Tibial nerve (tissue), 4 donors: ENCODE results near the gene MSI2. TPM values are rescaled to one million over a fixed set of nuclear protein-coding genes. Genes with fewer than 3 reads are reported as not detected.

Experiments
- DNase-seq, 2 donors: peaks; one replicate each; pipeline ENCODE4 v3.0.0-alpha.2; 2019; ENCODE audit warnings: low spot score in 2 of 2
- H3K27ac ChIP-seq, 4 donors: fragments of 200-600 bp; sonication (generic) in 3 of 4; one replicate each; pipeline ENCODE4 v1.5.1; 2017 to 2019; ENCODE audit warnings: mild to moderate bottlenecking in 1 of 4
- H3K27me3 ChIP-seq, 2 donors: fragments of 200-600 bp; sonication (generic) in 1 of 2; one replicate each; pipeline versions ENCODE4 v1.5.1 to v1.6.0; 2017 to 2019
- H3K36me3 ChIP-seq, 3 donors: fragments of 200-600 bp; sonication (generic); one replicate each; pipeline ENCODE4 v1.5.1; 2018 to 2019
- H3K4me1 ChIP-seq, 4 donors: fragments of 200-600 bp; sonication (generic) in 3 of 4; one replicate each; pipeline ENCODE4 v1.5.1; 2017 to 2019
- H3K4me3 ChIP-seq, 4 donors: fragments of 200-600 bp; sonication (generic) in 3 of 4; one replicate each; pipeline ENCODE4 v1.5.1; 2017 to 2019; ENCODE audit warnings: mild to moderate bottlenecking in 1 of 4, moderate library complexity in 1 of 4
- H3K9me3 ChIP-seq, 4 donors: fragments of 200-600 bp; sonication (generic) in 3 of 4; one replicate each; pipeline ENCODE4 v1.5.1; 2017 to 2019
- CTCF ChIP-seq, 5 experiments: fragments of 200-600 bp in 3 of 5; fragments of 450-650 bp in 2 of 5; sonication (generic) in 3 of 5; IDR thresholded peaks; one replicate each; pipeline ENCODE4 v1.5.1; 2016 to 2019; ENCODE audit warnings: antibody characterized with exemption in 5 of 5, mild to moderate bottlenecking in 3 of 5, moderate library complexity in 2 of 5
- EP300 ChIP-seq, 2 donors: sonication (generic); formaldehyde crosslinking; IDR thresholded peaks; one replicate each; pipeline ENCODE4 v1.6.1; 2017; ENCODE audit warnings: antibody characterized with exemption in 2 of 2, mild to moderate bottlenecking in 1 of 2
- POLR2A ChIP-seq, 2 donors: fragments of 450-650 bp; IDR thresholded peaks; one replicate each; pipeline ENCODE4 v1.6.1; 2017; ENCODE audit warnings: antibody characterized with exemption in 2 of 2, mild to moderate bottlenecking in 2 of 2, moderate library complexity in 2 of 2
- WGBS, 2 donors: methylation state at CpG; one replicate each; pipeline ENCODE4 v1.1.5; 2018; 5-methylcytosine and 5-hydroxymethylcytosine counted together
- total RNA-seq, 4 donors: library from RNA; depleted of rRNA; stranded (reverse); fragments of >200 nt; gene quantifications; one replicate each; pipeline ENCODE4 v1.1.0, GENCODE V29; 2016

MSI2 gene
- total RNA-seq, 4 donors from 2014 or later, result 11.5 to 18.3 (median 14.2) TPM

- Histone ChIP-seq H3K4me1 (peaks cover 0 to 30% (median 5%) of the 10 kb centered on the region in 4 donors), H3K4me3 (no peak overlapping the region), H3K9me3 (no peaks in the 10 kb centered on the region), H3K27ac (no peak overlapping the region), H3K27me3 (peaks cover 0 to 10% of the 10 kb centered on the region in 2 donors), H3K36me3 (no peaks in the 10 kb centered on the region)
- WGBS, 2 donors, result 79 to 91% methylated on average over 3 of the region's 3 CpGs
- no peak for DNase-seq
- no peak for TF ChIP-seq POLR2A (IDR thresholded peaks at IDR 0.05)
- TF ChIP-seq CTCF (IDR thresholded peaks at IDR 0.05), result no peak
- TF ChIP-seq EP300 (IDR thresholded peaks at IDR 0.05), result no peak
Observed at GRCh38 chr17:57549468-57549867, 293.1 kb downstream of the MSI2 start.

GRCh38 chr17:57550016-57550415 lies 293.7 kb downstream of the MSI2 start:
- peaks cover 0 to 10% of the 10 kb centered on the region in 2 donors for H3K27me3 ChIP-seq
- no peak overlapping the region for H3K4me3 ChIP-seq
- H3K27ac ChIP-seq, result no peak overlapping the region
- no peaks in the 10 kb centered on the region for H3K36me3 ChIP-seq
- 88 to 94% methylated on average over 10 of the region's 10 CpGs for WGBS, 2 donors
- DNase-seq, result no peak
- peaks cover 0 to 30% (median 5%) of the 10 kb centered on the region in 4 donors for H3K4me1 ChIP-seq
- no peaks in the 10 kb centered on the region for H3K9me3 ChIP-seq
- TF ChIP-seq EP300 (IDR thresholded peaks at IDR 0.05), result no peak
- no peak for TF ChIP-seq POLR2A (IDR thresholded peaks at IDR 0.05)
- no peak for TF ChIP-seq CTCF (IDR thresholded peaks at IDR 0.05)

- TF ChIP-seq POLR2A (IDR thresholded peaks at IDR 0.05), result no peak
- no peak for TF ChIP-seq CTCF (IDR thresholded peaks at IDR 0.05)
- TF ChIP-seq EP300 (IDR thresholded peaks at IDR 0.05), result no peak
- H3K9me3 ChIP-seq, result no peaks in the 10 kb centered on the region
- no peak for DNase-seq
- no peak overlapping the region for H3K27ac ChIP-seq
- peaks cover 0 to 10% of the 10 kb centered on the region in 2 donors for H3K27me3 ChIP-seq
- 73 to 80% methylated on average over 11 of the region's 11 CpGs for WGBS, 2 donors
- H3K4me1 ChIP-seq, result peaks cover 0 to 30% (median 5%) of the 10 kb centered on the region in 4 donors
- no peaks in the 10 kb centered on the region for H3K36me3 ChIP-seq
- no peak overlapping the region for H3K4me3 ChIP-seq
Observed at GRCh38 chr17:57550668-57551315, 294.5 kb downstream of the MSI2 start.

GRCh38 chr17:57551321-57552079 lies 295.2 kb downstream of the MSI2 start:
- Histone ChIP-seq H3K27ac (no peak overlapping the region), H3K4me1 (peaks cover 0 to 30% (median 5%) of the 10 kb centered on the region in 4 donors), H3K27me3 (peaks cover 0 to 10% of the 10 kb centered on the region in 2 donors), H3K36me3 (no peaks in the 10 kb centered on the region), H3K9me3 (no peaks in the 10 kb centered on the region), H3K4me3 (no peak overlapping the region)
- WGBS, 2 donors, result 82 to 87% methylated on average over 14 of the region's 14 CpGs
- no peak for DNase-seq
- TF ChIP-seq EP300 (IDR thresholded peaks at IDR 0.05) (no peak), CTCF (IDR thresholded peaks at IDR 0.05) (no peak), POLR2A (IDR thresholded peaks at IDR 0.05) (no peak)

DNA sequence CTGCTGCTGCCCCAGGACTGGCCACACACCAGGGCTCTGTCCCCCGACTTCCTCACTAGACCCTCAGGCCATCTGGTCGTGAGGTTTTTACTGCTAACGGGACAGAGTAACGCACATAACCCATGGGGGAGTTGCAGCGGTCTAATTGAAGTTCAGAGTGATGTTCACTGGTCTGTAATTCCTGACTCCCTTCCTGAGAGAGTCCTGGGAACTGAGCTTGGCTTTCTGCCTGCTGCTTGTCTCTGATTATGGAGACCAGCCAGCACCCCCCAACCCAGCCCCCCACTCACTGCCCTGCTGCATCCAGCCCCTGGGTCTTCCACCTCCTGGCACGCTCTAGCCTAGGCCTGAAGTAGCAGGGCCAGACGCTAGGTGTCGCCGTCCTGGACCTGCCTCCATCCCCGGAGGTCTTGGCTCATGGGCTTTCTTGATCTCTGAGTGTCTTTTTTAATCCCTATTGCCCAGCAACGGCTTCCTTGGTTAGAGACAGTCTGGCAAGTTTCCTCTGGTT lies 295.8 kb downstream of the MSI2 start:
- H3K27ac ChIP-seq, result no peak overlapping the region
- H3K4me1 ChIP-seq, result peaks cover 0 to 33% (median 5%) of the 10 kb centered on the region in 4 donors
- no peaks in the 10 kb centered on the region for H3K9me3 ChIP-seq
- TF ChIP-seq EP300 (IDR thresholded peaks at IDR 0.05), result no peak
- no peak for TF ChIP-seq POLR2A (IDR thresholded peaks at IDR 0.05)
- peak in 3 of 5 experiments; percentile 36 to 47 (median 41) for TF ChIP-seq CTCF (IDR thresholded peaks at IDR 0.05)
- DNase-seq, result no peak
- H3K27me3 ChIP-seq, result peaks cover 0 to 10% of the 10 kb centered on the region in 2 donors
- no peak overlapping the region for H3K4me3 ChIP-seq
- 40 to 53% methylated on average over 11 of the region's 11 CpGs for WGBS, 2 donors
- H3K36me3 ChIP-seq, result no peaks in the 10 kb centered on the region
